ENCODE data around the gene KLHL26. TPM values are rescaled to one million over a fixed set of nuclear protein-coding genes. Genes with fewer than 3 reads are reported as not detected.

The KLHL26 gene
- total and polyA plus RNA-seq, 9 of the 15 experiments (the other 6 are each of a cell fraction or from before 2014, with no cell fraction given) = 0.13 to 13.3 (median 1.4) TPM

DNA sequence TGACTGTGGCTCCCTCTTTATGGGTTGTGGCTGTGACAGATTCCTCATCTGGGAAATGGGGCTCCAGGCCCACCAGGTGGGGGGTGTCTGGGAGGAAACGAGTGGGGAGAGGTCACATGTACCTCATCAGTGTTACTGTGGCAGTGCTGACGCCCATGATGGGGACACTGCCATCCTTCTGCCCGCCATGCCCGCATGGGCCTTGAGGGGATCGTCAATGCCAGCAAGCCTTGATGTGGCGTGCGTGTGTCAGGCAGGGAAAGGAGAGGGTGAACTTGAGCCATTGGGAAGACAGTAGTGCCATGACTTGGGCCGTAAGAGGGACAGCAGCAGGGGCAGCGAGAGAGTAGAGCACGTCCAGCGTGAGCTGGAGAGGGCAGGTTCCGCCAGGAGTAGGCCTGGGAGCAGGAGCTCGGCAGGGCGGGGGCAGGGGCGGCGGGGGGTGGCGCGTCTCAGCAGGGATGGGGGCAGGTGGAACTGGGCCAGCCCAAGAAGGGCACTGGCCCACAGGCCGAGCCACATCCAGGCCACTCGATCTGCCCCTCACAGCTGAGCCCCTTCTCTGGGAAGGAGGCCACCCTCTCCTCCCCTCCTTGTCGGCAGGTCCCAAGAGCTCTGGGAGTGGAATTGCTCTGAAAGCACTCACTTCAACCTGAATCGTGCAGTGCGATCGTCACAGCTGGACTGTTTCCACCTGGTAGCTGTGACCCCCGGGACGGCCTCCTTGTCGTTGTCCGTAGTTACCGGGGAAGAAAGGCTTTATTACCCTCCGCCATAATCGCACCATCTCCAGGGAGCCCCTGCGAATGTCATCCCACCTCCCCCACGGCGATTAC is 9.9 kb downstream of the KLHL26 start (continued):
- TF ChIP-seq RBFOX2 (IDR thresholded peaks at IDR 0.05; ENCODE audit: low read depth, low read length) (0 out of 2 replicates have a peak, but pooled peaks have one; percentile 16), ZBTB7A (IDR thresholded peaks at IDR 0.05; ENCODE audit: borderline replicate concordance, control insufficient read depth, low read depth, low read length) (0 out of 2 replicates have a peak, but pooled peaks have one; percentile 12), PRDM10 (IDR thresholded peaks at IDR 0.05; ENCODE audit: partially characterized antibody) (peak; percentile 30)

DNA sequence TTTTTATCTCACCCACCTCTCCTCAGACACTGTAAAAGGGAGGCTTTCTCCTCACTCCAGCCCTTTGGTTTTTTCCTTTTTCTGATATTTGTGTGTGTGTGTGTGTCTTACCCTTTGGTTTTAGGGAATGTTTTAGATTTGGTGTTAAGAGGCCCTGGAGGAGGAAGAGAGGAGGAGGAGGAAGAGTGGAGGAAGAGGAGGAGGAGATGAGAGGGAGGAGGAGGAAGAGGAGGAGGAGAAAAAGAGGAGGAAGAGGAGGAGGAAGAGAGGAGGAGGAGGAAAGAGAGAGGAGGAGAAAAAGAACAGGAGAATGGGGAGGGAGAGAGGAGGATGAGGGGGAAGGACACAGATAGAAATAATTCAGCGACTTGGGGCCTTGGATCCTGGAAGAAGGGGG is 10.5 kb downstream of the KLHL26 start:
- Histone ChIP-seq H3K36me3 (ENCODE audit: control insufficient read depth, insufficient read depth, low read length) (peaks cover 2% of the 10 kb centered on the region; the same call in 1 of the 3 replicates), H3K4me3 (no peak overlapping the region), H3K9me3 (replicated peaks; ENCODE audit: control insufficient read depth, insufficient read depth, low read depth, low read length) (no peaks in the 10 kb centered on the region), H3K9ac (ENCODE audit: insufficient read depth in 1 of 2, low read depth in 2 of 2, low read length in 2 of 2) (peak overlapping the region in 1 of 2 experiments; percentile 83; a peak in 1 of 4 replicates), H3K27me3 (ENCODE audit: control insufficient read depth in 2 of 2, insufficient read depth in 2 of 2, low read length in 2 of 2) (no peaks in the 10 kb centered on the region), H3K9me1 (ENCODE audit: control insufficient read depth, insufficient read depth, low read length) (peaks cover 5% of the 10 kb centered on the region), H4K20me1 (replicated peaks; ENCODE audit: control insufficient read depth, insufficient read depth, low read length) (peaks cover 41% of the 10 kb centered on the region), H3K27ac (ENCODE audit: extremely low read depth, low read depth, low read length) (no peak overlapping the region), H3K79me2 (ENCODE audit: control insufficient read depth, insufficient read depth, low read length) (peaks cover 5% of the 10 kb centered on the region; the same call in 2 of the 3 replicates), H3K4me1 (replicated peaks in 1 of 2; ENCODE audit: control insufficient read depth in 2 of 2, insufficient read depth in 2 of 2, low read length in 2 of 2) (peaks cover 6 to 52% of the 10 kb centered on the region in 2 experiments; a peak in 3 of 5 replicates), H2AFZ (ENCODE audit: low read depth, low read length) (no peak overlapping the region), H3K4me2 (ENCODE audit: insufficient read depth, low read length) (peak overlapping the region; percentile 46)
- in situ Hi-C loops (cut with MboI) = no loop called here
- DNase-seq (ENCODE audit: extremely low read depth in 1 of 4, low spot score in 3 of 4) (no peak), FAIRE-seq (no peak), ATAC-seq (peak; percentile 29)
- POLR2A ChIA-PET = interaction anchor here (0.6 to 1.2 kb wide), 2 partner anchors 9 to 21 kb away, joined by 3 to 4 read pairs; no protein-coding TSS in a partner anchor
- CTCF ChIA-PET (ENCODE audit: low intra/inter-chr PET ratio) = interaction anchor here (0.5 kb wide), 1 partner anchor 658 kb away, joined by 3 read pairs; no protein-coding TSS in a partner anchor
- no TSS peak for BruUV-seq (replicated peaks)
- intact Hi-C loops (cut with micrococcal nuclease) = no loop called here
- WGBS (ENCODE audit: insufficient coverage, low coverage, missing lambda C conversion rate) = 33% methylated on average over 1 of the region's 1 CpG
- 0 out of 2 replicates have a peak, but pooled peaks have one; percentile 54 for TF ChIP-seq ELF4 (CRISPR knock-in tag; IDR thresholded peaks at IDR 0.05)
- 0 out of 2 replicates have a peak, but pooled peaks have one; percentile 45 for TF ChIP-seq DPF2 (IDR thresholded peaks at IDR 0.05)
- no peak for TF ChIP-seq BRD9 (IDR thresholded peaks at IDR 0.05; ENCODE audit: low read depth, partially characterized antibody)
- TF ChIP-seq HDAC8 (tag; IDR thresholded peaks at IDR 0.05) = no peak
- no peak for TF ChIP-seq CBX8 (IDR thresholded peaks at IDR 0.05; ENCODE audit: borderline replicate concordance, extremely low read depth, low read depth, low read length, poor library complexity, severe bottlenecking)
- TF ChIP-seq ARHGAP35 (IDR thresholded peaks at IDR 0.05; ENCODE audit: partially characterized antibody) = peak; percentile 34
- TF ChIP-seq TBL1XR1 (IDR thresholded peaks at IDR 0.05; ENCODE audit: low read length in 2 of 2) = no peak
- TF ChIP-seq, protein P1, sequence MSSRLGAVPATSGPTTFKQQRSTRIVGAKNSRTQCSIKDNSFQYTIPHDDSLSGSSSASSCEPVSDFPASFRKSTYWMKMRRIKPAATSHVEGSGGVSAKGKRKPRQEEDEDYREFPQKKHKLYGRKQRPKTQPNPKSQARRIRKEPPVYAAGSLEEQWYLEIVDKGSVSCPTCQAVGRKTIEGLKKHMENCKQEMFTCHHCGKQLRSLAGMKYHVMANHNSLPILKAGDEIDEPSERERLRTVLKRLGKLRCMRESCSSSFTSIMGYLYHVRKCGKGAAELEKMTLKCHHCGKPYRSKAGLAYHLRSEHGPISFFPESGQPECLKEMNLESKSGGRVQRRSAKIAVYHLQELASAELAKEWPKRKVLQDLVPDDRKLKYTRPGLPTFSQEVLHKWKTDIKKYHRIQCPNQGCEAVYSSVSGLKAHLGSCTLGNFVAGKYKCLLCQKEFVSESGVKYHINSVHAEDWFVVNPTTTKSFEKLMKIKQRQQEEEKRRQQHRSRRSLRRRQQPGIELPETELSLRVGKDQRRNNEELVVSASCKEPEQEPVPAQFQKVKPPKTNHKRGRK (tag; IDR thresholded peaks at IDR 0.05) = peak; percentile 43; the same call in 1 of the 2 replicates
- TF ChIP-seq, protein P2, sequence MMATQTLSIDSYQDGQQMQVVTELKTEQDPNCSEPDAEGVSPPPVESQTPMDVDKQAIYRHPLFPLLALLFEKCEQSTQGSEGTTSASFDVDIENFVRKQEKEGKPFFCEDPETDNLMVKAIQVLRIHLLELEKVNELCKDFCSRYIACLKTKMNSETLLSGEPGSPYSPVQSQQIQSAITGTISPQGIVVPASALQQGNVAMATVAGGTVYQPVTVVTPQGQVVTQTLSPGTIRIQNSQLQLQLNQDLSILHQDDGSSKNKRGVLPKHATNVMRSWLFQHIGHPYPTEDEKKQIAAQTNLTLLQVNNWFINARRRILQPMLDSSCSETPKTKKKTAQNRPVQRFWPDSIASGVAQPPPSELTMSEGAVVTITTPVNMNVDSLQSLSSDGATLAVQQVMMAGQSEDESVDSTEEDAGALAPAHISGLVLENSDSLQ (IDR thresholded peaks at IDR 0.05) = 0 out of 2 replicates have a peak, but pooled peaks have one; percentile 9
